Chondrocyte (in vitro differentiated cells): ENCODE measurements around the gene TMEM184A. TPM values are rescaled to one million over a fixed set of nuclear protein-coding genes. Genes with fewer than 3 reads are reported as not detected.

Source experiments
- DNase-seq: peaks from one replicate; pipeline ENCODE4 v3.0.0; 2021; ENCODE audit warnings: mixed read lengths, low spot score
- H3K27ac Mint-ChIP-seq: one replicate; pipeline ENCODE4 v1.8.0; 2021; ENCODE audit warnings: mild to moderate bottlenecking, moderate library complexity, mixed read lengths; ENCODE audit not compliant: unreplicated experiment
- H3K27me3 Mint-ChIP-seq: 2 replicates; pipeline ENCODE4 v1.8.0; 2021; ENCODE audit warnings: low read depth, mixed read lengths
- H3K36me3 Mint-ChIP-seq: 2 replicates; pipeline ENCODE4 v1.8.0; 2021; ENCODE audit warnings: low read depth, mixed read lengths
- H3K4me1 Mint-ChIP-seq: 2 replicates; pipeline ENCODE4 v1.8.0; 2021; ENCODE audit warnings: low read depth, mild to moderate bottlenecking, mixed read lengths
- H3K4me3 Mint-ChIP-seq: one replicate; pipeline ENCODE4 v1.8.0; 2021; ENCODE audit warnings: mild to moderate bottlenecking, moderate library complexity, mixed read lengths; ENCODE audit not compliant: unreplicated experiment
- H3K9me3 Mint-ChIP-seq: 2 replicates; pipeline ENCODE4 v1.8.0; 2021; ENCODE audit warnings: low read depth, mixed read lengths
- total RNA-seq: library from RNA; stranded (reverse); gene quantifications from 3 replicates; pipeline ENCODE4 v1.2.1, GENCODE V29; 2021
- TF ChIP-seq, protein P1 (sequence below): fragments of 200-600 bp; sonication (generic); IDR thresholded peaks from 2 replicates; pipeline ENCODE4 v1.5.0; 2021; ENCODE audit warnings: antibody characterized with exemption, mild to moderate bottlenecking, moderate library complexity

The TMEM184A gene
- total RNA-seq, 1 donor from 2014 or later: 0.07 TPM

DNA sequence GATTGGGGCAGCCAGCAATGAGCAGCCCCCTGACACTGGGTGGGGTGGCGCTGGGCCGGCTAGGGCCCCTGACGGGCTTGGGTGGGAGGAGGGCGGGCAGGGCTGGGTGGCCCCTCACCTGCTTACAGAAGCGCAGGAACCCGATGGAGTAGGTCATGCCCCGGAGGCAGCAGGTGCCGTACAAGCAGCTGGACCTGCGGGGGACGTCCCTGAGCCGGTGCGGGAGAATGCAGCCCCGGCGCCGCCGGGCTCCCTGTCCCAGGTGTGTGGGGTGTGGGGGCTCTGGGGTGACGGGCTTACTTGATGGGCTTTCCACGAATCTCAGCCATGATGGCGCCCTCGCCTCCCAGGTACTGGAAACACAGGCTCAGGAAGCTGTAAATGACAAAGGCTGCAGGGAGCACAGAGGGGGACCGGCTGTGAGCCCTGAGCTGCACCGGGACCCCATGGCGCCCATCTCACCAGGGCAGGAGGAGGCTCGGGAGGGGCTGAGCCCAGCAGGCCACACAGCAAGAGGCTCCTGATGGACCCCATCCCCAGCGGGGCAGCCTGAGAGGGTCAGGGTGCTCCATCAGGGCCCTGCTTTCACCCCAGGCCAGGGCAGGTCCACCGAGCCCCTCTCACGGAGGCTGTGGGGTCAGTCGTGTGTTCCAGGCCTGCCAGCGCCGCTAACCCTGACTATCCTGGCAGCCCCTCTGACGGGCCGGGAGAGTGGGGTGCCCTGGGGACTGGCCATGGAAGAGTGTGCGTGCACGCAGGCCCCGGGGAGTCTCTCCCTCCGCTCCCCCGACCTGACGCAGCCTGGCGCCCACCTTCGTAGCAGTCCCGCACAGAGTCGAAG lies 5.8 kb downstream of the TMEM184A start:
- H3K27me3 Mint-ChIP-seq: no peaks in the 10 kb centered on the region
- H3K4me1 Mint-ChIP-seq: peaks cover 6% of the 10 kb centered on the region
- no peak overlapping the region for H3K4me3 Mint-ChIP-seq
- TF ChIP-seq, protein P1, sequence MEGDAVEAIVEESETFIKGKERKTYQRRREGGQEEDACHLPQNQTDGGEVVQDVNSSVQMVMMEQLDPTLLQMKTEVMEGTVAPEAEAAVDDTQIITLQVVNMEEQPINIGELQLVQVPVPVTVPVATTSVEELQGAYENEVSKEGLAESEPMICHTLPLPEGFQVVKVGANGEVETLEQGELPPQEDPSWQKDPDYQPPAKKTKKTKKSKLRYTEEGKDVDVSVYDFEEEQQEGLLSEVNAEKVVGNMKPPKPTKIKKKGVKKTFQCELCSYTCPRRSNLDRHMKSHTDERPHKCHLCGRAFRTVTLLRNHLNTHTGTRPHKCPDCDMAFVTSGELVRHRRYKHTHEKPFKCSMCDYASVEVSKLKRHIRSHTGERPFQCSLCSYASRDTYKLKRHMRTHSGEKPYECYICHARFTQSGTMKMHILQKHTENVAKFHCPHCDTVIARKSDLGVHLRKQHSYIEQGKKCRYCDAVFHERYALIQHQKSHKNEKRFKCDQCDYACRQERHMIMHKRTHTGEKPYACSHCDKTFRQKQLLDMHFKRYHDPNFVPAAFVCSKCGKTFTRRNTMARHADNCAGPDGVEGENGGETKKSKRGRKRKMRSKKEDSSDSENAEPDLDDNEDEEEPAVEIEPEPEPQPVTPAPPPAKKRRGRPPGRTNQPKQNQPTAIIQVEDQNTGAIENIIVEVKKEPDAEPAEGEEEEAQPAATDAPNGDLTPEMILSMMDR: no peak
- DNase-seq: no peak
- H3K9me3 Mint-ChIP-seq: no peaks in the 10 kb centered on the region
- H3K36me3 Mint-ChIP-seq: no peaks in the 10 kb centered on the region
- H3K27ac Mint-ChIP-seq: no peak overlapping the region

- H3K4me3 Mint-ChIP-seq: no peak overlapping the region
- no peak for DNase-seq
- no peaks in the 10 kb centered on the region for H3K27me3 Mint-ChIP-seq
- no peaks in the 10 kb centered on the region for H3K9me3 Mint-ChIP-seq
- no peaks in the 10 kb centered on the region for H3K4me1 Mint-ChIP-seq
- no peaks in the 10 kb centered on the region for H3K36me3 Mint-ChIP-seq
- TF ChIP-seq, protein P1: no peak
- no peak overlapping the region for H3K27ac Mint-ChIP-seq
These were observed 6.5 kb downstream of the TMEM184A start for GRCh38 chr7:1549357-1550004.

- Mint-ChIP-seq H3K4me1 (no peaks in the 10 kb centered on the region), H3K36me3 (no peaks in the 10 kb centered on the region), H3K27ac (no peak overlapping the region), H3K4me3 (no peak overlapping the region), H3K27me3 (no peaks in the 10 kb centered on the region), H3K9me3 (no peaks in the 10 kb centered on the region)
- TF ChIP-seq, protein P1: no peak
- no peak for DNase-seq
These were observed 7.1 kb downstream of the TMEM184A start for GRCh38 chr7:1548944-1549343.

- Mint-ChIP-seq H3K4me1 (no peaks in the 10 kb centered on the region), H3K27ac (no peak overlapping the region), H3K27me3 (no peaks in the 10 kb centered on the region)
These were observed 7.6 kb downstream of the TMEM184A start for GRCh38 chr7:1548438-1548831.

DNA sequence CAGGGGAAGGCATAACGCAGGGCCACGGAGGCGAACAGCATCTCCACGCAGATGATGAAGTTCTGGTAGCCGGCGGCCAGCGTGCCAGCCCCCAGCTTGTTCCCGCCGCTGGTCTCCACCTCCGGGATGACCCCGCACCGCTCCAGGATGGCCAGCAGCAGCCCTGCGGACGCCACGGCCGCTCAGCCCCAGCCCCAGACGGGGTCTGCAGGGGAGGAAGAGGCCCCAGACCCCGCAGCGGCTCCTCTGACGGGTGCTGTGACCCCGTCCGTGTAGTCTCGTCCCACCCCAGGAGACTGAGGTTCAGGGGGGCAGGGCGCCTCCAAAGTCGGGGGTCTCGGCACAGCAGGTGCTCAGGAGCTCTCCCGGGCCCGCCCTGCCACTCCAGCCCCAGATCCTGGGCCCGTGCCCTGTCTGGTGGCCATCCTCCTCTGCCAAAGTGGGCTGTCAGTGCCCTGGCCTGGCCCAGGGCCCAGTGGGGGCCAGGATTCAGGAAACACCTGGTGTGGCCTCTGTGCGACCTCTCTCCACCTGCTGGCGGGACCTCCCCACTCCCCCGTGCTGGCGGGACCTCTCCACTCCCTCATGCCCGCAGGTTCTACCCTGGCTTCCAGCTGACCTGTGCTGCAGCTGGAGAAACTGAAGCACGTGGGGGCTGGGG lies 8.1 kb downstream of the TMEM184A start:
- Mint-ChIP-seq H3K4me1 (no peaks in the 10 kb centered on the region), H3K4me3 (no peak overlapping the region), H3K27me3 (no peaks in the 10 kb centered on the region), H3K36me3 (no peaks in the 10 kb centered on the region), H3K9me3 (no peaks in the 10 kb centered on the region), H3K27ac (no peak overlapping the region)
- no peak for DNase-seq
- TF ChIP-seq, protein P1: no peak

More at GRCh38 chr7:1548438-1548831, 7.6 kb downstream of the TMEM184A start:
- Mint-ChIP-seq H3K36me3 (no peaks in the 10 kb centered on the region), H3K9me3 (no peaks in the 10 kb centered on the region), H3K4me3 (no peak overlapping the region)
- TF ChIP-seq, protein P1: no peak
- no peak for DNase-seq
